HEK293 (cell line): ENCODE measurements around the gene PANX2.

Experiments
- CTCF ChIA-PET: fragments of 350-600 bp; formaldehyde crosslinking; extraction: SDS; loops from one replicate; lab custom pipeline; 2021; ENCODE audit warnings: antibody characterized with exemption; lab: Yijun Ruan, JAX
- POLR2A ChIA-PET: fragments of 300-600 bp; formaldehyde crosslinking; extraction: SDS; loops from one replicate; lab custom pipeline; 2020; ENCODE audit warnings: antibody characterized with exemption, inconsistent platforms; lab: Yijun Ruan, JAX
- H3K27ac ChIP-seq: fragments of 200-500 bp; sonication (Bioruptor generic); 2 replicates; pipeline ENCODE4 v1.5.1; 2014; ENCODE audit warnings: low read depth, low read length, control low read depth, inconsistent platforms; ENCODE audit errors: extremely low read depth
- H3K36me3 ChIP-seq, 2 experiments: fragments of 200-500 bp in 1 of 2; sonication (Bioruptor generic) in 1 of 2; 1 replicate in 1 of 2; 2 replicates in 1 of 2; pipeline ENCODE4 v1.5.1; 2014 to 2017; ENCODE audit warnings: inconsistent platforms in 2 of 2, low read length in 2 of 2; ENCODE audit not compliant: control insufficient read depth in 2 of 2, insufficient read depth in 1 of 2
- H3K4me1 ChIP-seq: fragments of 200-500 bp; sonication (Bioruptor generic); 2 replicates; pipeline ENCODE4 v1.5.1; 2014; ENCODE audit warnings: mild to moderate bottlenecking, low read length, inconsistent platforms; ENCODE audit not compliant: control insufficient read depth, insufficient read depth
- H3K4me3 ChIP-seq: 2 replicates; pipeline ENCODE4 v1.5.1; 2011; ENCODE audit warnings: low read depth, mild to moderate bottlenecking, control low read depth, low read length, moderate library complexity
- H3K9me3 ChIP-seq: fragments of 200-500 bp; sonication (Bioruptor generic); 2 replicates; pipeline ENCODE4 v1.5.1; 2014; ENCODE audit warnings: low read depth, low read length, inconsistent platforms; ENCODE audit not compliant: control insufficient read depth, insufficient read depth
- OSR2 ChIP-seq: fragments of 450-650 bp; formaldehyde crosslinking; IDR thresholded peaks from 2 replicates; pipeline ENCODE4 v1.5.1; 2016; ENCODE audit warnings: missing biosample characterization, missing genetic modification characterization
- PRDM1 ChIP-seq: fragments of 450-650 bp; formaldehyde crosslinking; IDR thresholded peaks from 2 replicates; pipeline ENCODE4; 2016; ENCODE audit warnings: missing biosample characterization, missing genetic modification characterization
- SALL2 ChIP-seq: fragments of 450-650 bp; formaldehyde crosslinking; IDR thresholded peaks from 2 replicates; pipeline ENCODE4 v1.5.0; 2017; ENCODE audit warnings: missing biosample characterization, mild to moderate bottlenecking, missing genetic modification characterization, borderline replicate concordance
- SCRT1 ChIP-seq: fragments of 450-650 bp; formaldehyde crosslinking; IDR thresholded peaks from 2 replicates; pipeline ENCODE4 v1.5.1; 2016; ENCODE audit warnings: missing biosample characterization, missing genetic modification characterization, borderline replicate concordance
- ZBTB20 ChIP-seq: fragments of 450-650 bp; formaldehyde crosslinking; IDR thresholded peaks from 2 replicates; pipeline ENCODE4 v1.5.1; 2016; ENCODE audit warnings: missing biosample characterization, missing genetic modification characterization
- ZNF114 ChIP-seq: fragments of 450-650 bp; formaldehyde crosslinking; IDR thresholded peaks from 2 replicates; pipeline ENCODE4 v1.5.0; 2017; ENCODE audit warnings: missing biosample characterization, missing genetic modification characterization
- ZNF155 ChIP-seq: fragments of 450-650 bp; formaldehyde crosslinking; IDR thresholded peaks from 2 replicates; pipeline ENCODE4 v1.5.1; 2016; ENCODE audit warnings: missing biosample characterization, missing genetic modification characterization
- ZNF24 ChIP-seq: fragments of 450-650 bp; formaldehyde crosslinking; IDR thresholded peaks from 2 replicates; pipeline ENCODE4 v1.5.1; 2016; ENCODE audit warnings: missing biosample characterization, missing genetic modification characterization
- ZNF266 ChIP-seq: fragments of 450-650 bp; formaldehyde crosslinking; IDR thresholded peaks from 2 replicates; pipeline ENCODE4 v1.5.1; 2016; ENCODE audit warnings: missing biosample characterization, missing genetic modification characterization, low read depth
- ZNF335 ChIP-seq: fragments of 450-650 bp; formaldehyde crosslinking; conservative IDR thresholded peaks from 2 replicates; pipeline ENCODE4 v1.5.1; 2016; ENCODE audit warnings: missing biosample characterization, missing genetic modification characterization
- ZNF394 ChIP-seq: fragments of 450-650 bp; formaldehyde crosslinking; IDR thresholded peaks from 2 replicates; pipeline ENCODE4 v1.5.1; 2016; ENCODE audit warnings: missing biosample characterization, missing genetic modification characterization, mild to moderate bottlenecking, moderate library complexity, borderline replicate concordance
- ZNF416 ChIP-seq: fragments of 450-650 bp; formaldehyde crosslinking; IDR thresholded peaks from 2 replicates; pipeline ENCODE4 v1.5.1; 2016; ENCODE audit warnings: missing biosample characterization, missing genetic modification characterization
- ZNF549 ChIP-seq: fragments of 450-650 bp; IDR thresholded peaks from 2 replicates; pipeline ENCODE4 v1.5.1; 2018; ENCODE audit warnings: missing biosample characterization, missing genetic modification characterization, mild to moderate bottlenecking, inconsistent platforms, moderate library complexity
- ZNF629 ChIP-seq: fragments of 450-650 bp; formaldehyde crosslinking; IDR thresholded peaks from 2 replicates; pipeline ENCODE4 v1.5.1; 2017; ENCODE audit warnings: missing biosample characterization, missing genetic modification characterization
- ZNF664 ChIP-seq: fragments of 450-650 bp; formaldehyde crosslinking; IDR thresholded peaks from 2 replicates; pipeline ENCODE4 v1.5.1; 2016; ENCODE audit warnings: missing biosample characterization, missing genetic modification characterization
- ZSCAN23 ChIP-seq: fragments of 450-650 bp; formaldehyde crosslinking; IDR thresholded peaks from 2 replicates; pipeline ENCODE4 v1.5.1; 2016; ENCODE audit warnings: missing biosample characterization, missing genetic modification characterization
- TF ChIP-seq, protein P1 (sequence below): fragments of 450-650 bp; formaldehyde crosslinking; IDR thresholded peaks from 2 replicates; pipeline ENCODE4 v1.5.1; 2016; ENCODE audit warnings: missing biosample characterization, missing genetic modification characterization, low read depth
- TF ChIP-seq, protein P2 (sequence below): fragments of 450-650 bp; formaldehyde crosslinking; IDR thresholded peaks from 2 replicates; pipeline ENCODE4 v1.5.1; 2017; ENCODE audit warnings: missing biosample characterization, missing genetic modification characterization
- TF ChIP-seq, protein P3 (sequence below): fragments of 450-650 bp; formaldehyde crosslinking; IDR thresholded peaks from 2 replicates; pipeline ENCODE4 v1.5.1; 2017; ENCODE audit warnings: missing biosample characterization, missing genetic modification characterization
- TF ChIP-seq, protein P4 (sequence below): fragments of 450-650 bp; formaldehyde crosslinking; IDR thresholded peaks from 2 replicates; pipeline ENCODE4 v1.5.1; 2016; ENCODE audit warnings: missing biosample characterization, missing genetic modification characterization
- TF ChIP-seq, protein P5 (sequence below): fragments of 450-650 bp; formaldehyde crosslinking; IDR thresholded peaks from 2 replicates; pipeline ENCODE4 v1.5.1; 2016; ENCODE audit warnings: missing biosample characterization, missing genetic modification characterization
- TF ChIP-seq, protein P6 (sequence below): fragments of 450-650 bp; formaldehyde crosslinking; IDR thresholded peaks from 2 replicates; pipeline ENCODE4 v1.5.1; 2016; ENCODE audit warnings: missing biosample characterization, missing genetic modification characterization, borderline replicate concordance

The PANX2 gene

DNA sequence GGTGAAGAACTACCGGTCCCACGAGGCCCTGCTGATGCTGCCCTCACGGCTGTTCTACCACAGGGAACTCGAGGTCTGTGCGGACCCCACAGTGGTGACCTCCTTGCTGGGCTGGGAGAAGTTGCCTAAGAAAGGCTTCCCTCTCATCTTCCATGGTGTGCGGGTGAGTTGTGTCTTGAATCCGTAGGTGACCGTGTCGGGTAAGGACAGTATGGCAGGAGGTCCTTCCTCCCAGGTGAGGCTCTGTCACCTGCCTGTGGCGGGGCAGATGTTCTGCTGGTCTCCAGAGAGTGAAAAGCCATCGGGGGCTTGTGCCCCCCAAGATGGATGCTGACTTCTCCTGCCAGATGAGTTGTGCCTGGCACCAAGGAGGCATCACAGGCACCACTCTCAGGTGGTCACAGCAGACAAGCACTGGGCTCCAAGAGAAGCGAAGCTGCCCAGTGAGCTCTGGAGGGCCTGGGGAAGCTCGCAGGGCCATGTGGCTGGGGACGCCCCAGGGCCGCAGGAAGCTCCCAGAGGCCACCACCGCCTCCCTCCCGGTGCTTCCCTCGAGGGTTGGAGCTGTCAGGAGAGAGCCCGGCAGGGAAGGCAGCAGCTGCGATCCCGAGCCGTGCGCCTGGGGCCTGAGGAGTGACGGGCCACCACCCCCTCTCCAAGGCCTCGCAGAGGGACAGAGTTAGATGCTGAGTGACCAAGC, 17.3 kb upstream of the PANX2 start:
- Histone ChIP-seq H3K4me3 (no peak overlapping the region), H3K4me1 (no peaks in the 10 kb centered on the region), H3K27ac (no peak overlapping the region), H3K36me3 (no peaks in the 10 kb centered on the region), H3K9me3 (no peaks in the 10 kb centered on the region)
- TF ChIP-seq ZBTB20 (tag by site-specific recombination) (no peak), ZNF629 (tag by site-specific recombination) (no peak), ZNF266 (no peak), ZNF114 (tag by site-specific recombination) (no peak), PRDM1 (tag by site-specific recombination) (no peak), SCRT1 (tag by site-specific recombination) (no peak), ZNF335 (no peak), OSR2 (no peak), ZNF549 (tag by site-specific recombination) (no peak), ZNF24 (tag by site-specific recombination) (no peak), ZNF155 (tag by site-specific recombination) (no peak)
- TF ChIP-seq, protein P1, sequence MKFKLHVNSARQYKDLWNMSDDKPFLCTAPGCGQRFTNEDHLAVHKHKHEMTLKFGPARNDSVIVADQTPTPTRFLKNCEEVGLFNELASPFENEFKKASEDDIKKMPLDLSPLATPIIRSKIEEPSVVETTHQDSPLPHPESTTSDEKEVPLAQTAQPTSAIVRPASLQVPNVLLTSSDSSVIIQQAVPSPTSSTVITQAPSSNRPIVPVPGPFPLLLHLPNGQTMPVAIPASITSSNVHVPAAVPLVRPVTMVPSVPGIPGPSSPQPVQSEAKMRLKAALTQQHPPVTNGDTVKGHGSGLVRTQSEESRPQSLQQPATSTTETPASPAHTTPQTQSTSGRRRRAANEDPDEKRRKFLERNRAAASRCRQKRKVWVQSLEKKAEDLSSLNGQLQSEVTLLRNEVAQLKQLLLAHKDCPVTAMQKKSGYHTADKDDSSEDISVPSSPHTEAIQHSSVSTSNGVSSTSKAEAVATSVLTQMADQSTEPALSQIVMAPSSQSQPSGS (tag by site-specific recombination), result no peak
- TF ChIP-seq, protein P2, sequence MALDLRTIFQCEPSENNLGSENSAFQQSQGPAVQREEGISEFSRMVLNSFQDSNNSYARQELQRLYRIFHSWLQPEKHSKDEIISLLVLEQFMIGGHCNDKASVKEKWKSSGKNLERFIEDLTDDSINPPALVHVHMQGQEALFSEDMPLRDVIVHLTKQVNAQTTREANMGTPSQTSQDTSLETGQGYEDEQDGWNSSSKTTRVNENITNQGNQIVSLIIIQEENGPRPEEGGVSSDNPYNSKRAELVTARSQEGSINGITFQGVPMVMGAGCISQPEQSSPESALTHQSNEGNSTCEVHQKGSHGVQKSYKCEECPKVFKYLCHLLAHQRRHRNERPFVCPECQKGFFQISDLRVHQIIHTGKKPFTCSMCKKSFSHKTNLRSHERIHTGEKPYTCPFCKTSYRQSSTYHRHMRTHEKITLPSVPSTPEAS (tag by site-specific recombination), result no peak
- TF ChIP-seq, protein P3, sequence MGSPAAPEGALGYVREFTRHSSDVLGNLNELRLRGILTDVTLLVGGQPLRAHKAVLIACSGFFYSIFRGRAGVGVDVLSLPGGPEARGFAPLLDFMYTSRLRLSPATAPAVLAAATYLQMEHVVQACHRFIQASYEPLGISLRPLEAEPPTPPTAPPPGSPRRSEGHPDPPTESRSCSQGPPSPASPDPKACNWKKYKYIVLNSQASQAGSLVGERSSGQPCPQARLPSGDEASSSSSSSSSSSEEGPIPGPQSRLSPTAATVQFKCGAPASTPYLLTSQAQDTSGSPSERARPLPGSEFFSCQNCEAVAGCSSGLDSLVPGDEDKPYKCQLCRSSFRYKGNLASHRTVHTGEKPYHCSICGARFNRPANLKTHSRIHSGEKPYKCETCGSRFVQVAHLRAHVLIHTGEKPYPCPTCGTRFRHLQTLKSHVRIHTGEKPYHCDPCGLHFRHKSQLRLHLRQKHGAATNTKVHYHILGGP (tag by site-specific recombination), result no peak
- TF ChIP-seq, protein P4, sequence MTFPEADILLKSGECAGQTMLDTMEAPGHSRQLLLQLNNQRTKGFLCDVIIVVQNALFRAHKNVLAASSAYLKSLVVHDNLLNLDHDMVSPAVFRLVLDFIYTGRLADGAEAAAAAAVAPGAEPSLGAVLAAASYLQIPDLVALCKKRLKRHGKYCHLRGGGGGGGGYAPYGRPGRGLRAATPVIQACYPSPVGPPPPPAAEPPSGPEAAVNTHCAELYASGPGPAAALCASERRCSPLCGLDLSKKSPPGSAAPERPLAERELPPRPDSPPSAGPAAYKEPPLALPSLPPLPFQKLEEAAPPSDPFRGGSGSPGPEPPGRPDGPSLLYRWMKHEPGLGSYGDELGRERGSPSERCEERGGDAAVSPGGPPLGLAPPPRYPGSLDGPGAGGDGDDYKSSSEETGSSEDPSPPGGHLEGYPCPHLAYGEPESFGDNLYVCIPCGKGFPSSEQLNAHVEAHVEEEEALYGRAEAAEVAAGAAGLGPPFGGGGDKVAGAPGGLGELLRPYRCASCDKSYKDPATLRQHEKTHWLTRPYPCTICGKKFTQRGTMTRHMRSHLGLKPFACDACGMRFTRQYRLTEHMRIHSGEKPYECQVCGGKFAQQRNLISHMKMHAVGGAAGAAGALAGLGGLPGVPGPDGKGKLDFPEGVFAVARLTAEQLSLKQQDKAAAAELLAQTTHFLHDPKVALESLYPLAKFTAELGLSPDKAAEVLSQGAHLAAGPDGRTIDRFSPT (tag by site-specific recombination), result no peak
- CTCF ChIA-PET, result interaction anchor here (0.8 to 1.0 kb wide), 2 partner anchors 87 to 184 kb away, joined by 3 read pairs; no protein-coding TSS in a partner anchor
- POLR2A ChIA-PET, result no interaction called here

DNA sequence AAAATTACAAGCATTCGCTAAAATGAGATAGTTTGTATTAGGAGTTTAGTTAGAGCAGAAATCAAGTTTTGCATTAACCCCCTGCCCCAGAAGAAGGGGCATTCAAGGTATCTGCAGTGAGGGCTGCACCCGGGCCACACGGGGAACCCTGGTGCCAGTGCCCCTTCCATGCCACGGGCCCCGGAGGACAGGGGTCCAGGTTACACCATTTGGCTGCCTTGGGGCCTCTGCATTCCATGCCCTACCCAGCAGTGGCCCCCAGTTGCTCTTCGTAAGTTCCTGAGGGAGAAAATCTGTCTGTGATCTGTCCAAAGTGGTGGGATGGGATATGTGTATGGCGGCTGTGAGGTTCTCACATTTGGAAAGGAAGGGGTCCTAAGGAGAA, 16.8 kb upstream of the PANX2 start:
- ChIA-PET POLR2A (no interaction called here), CTCF (interaction anchor here (0.6 to 1.0 kb wide), 3 partner anchors 87 to 344 kb away, joined by 3 read pairs; no protein-coding TSS in a partner anchor)
- Histone ChIP-seq H3K27ac (no peak overlapping the region), H3K4me3 (no peak overlapping the region), H3K36me3 (no peaks in the 10 kb centered on the region), H3K4me1 (no peaks in the 10 kb centered on the region), H3K9me3 (no peaks in the 10 kb centered on the region)
- TF ChIP-seq SALL2 (tag by site-specific recombination) (no peak), ZNF664 (tag by site-specific recombination) (no peak), ZNF114 (tag by site-specific recombination) (no peak), ZNF394 (tag by site-specific recombination) (no peak), ZSCAN23 (tag by site-specific recombination) (no peak), ZNF629 (tag by site-specific recombination) (no peak), ZNF549 (tag by site-specific recombination) (no peak), ZNF416 (tag by site-specific recombination) (no peak)
- TF ChIP-seq, protein P5, sequence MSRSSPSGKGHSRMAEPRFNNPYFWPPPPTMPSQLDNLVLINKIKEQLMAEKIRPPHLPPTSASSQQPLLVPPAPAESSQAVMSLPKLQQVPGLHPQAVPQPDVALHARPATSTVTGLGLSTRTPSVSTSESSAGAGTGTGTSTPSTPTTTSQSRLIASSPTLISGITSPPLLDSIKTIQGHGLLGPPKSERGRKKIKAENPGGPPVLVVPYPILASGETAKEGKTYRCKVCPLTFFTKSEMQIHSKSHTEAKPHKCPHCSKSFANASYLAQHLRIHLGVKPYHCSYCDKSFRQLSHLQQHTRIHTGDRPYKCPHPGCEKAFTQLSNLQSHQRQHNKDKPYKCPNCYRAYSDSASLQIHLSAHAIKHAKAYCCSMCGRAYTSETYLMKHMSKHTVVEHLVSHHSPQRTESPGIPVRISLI (tag by site-specific recombination), result no peak
- TF ChIP-seq, protein P6, sequence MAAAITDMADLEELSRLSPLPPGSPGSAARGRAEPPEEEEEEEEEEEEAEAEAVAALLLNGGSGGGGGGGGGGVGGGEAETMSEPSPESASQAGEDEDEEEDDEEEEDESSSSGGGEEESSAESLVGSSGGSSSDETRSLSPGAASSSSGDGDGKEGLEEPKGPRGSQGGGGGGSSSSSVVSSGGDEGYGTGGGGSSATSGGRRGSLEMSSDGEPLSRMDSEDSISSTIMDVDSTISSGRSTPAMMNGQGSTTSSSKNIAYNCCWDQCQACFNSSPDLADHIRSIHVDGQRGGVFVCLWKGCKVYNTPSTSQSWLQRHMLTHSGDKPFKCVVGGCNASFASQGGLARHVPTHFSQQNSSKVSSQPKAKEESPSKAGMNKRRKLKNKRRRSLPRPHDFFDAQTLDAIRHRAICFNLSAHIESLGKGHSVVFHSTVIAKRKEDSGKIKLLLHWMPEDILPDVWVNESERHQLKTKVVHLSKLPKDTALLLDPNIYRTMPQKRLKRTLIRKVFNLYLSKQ (tag by site-specific recombination), result no peak
